AG20443 (cell line): Measurements from ENCODE around the gene FGF1.
A peak's percentile ranks its signal among the peaks of the same experiment; 100 is the strongest.

ENCODE experiments used
- DNase-seq: peaks from one replicate; pipeline ENCODE4 v3.0.0; 2012; ENCODE audit warnings: low spot score, mixed read lengths

The FGF1 gene

DNA sequence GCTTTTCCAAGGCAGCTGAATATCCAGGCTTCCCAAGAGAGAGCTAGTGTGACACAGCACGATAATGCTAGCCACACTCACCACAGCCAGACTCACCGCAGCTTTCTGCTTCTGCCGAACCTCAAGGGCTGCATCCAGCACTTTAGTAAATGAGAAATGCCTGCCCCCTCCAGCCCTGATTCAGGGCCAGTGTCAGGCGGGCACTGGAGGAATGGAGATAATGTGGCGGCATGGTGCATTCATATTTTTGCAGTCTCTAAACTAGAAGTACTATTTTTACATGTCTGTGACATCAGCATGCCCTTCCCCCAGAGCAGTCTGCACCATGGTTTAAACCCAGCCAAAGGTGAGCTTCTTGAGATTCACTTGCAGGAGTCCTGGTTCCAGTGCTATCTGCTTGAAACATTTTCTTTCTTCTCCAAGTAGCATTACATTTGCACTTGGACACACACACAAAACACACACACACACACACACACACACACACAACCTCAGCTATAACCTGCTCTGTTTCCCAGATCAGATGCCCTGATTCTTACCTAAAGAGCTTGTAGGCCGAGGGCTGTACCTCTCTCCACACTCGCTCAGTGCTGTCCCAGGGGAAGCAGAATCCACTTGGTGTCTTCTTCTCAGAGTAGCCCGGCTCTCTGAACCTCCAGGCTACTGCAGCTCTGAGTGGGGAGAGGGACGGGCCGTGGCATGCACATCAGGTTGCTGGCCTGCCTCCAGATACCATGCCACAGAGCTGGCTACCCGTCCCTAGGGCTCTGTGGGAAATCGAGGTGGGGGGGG, at the start of gene FGF1:
FGF1 (minus strand) TSS at position 673 of the 792 bp plus-strand sequence. CDS start 71,963 bp downstream, outside the sequence.
- DNase-seq, result peak; percentile 70

- DNase-seq, result no peak
Measured at GRCh38 chr5:142727735-142728047, 41.8 kb upstream of the FGF1 start.

GRCh38 chr5:142726188-142726731, 40.4 kb upstream of the FGF1 start:
- peak; percentile 59 for DNase-seq

DNA sequence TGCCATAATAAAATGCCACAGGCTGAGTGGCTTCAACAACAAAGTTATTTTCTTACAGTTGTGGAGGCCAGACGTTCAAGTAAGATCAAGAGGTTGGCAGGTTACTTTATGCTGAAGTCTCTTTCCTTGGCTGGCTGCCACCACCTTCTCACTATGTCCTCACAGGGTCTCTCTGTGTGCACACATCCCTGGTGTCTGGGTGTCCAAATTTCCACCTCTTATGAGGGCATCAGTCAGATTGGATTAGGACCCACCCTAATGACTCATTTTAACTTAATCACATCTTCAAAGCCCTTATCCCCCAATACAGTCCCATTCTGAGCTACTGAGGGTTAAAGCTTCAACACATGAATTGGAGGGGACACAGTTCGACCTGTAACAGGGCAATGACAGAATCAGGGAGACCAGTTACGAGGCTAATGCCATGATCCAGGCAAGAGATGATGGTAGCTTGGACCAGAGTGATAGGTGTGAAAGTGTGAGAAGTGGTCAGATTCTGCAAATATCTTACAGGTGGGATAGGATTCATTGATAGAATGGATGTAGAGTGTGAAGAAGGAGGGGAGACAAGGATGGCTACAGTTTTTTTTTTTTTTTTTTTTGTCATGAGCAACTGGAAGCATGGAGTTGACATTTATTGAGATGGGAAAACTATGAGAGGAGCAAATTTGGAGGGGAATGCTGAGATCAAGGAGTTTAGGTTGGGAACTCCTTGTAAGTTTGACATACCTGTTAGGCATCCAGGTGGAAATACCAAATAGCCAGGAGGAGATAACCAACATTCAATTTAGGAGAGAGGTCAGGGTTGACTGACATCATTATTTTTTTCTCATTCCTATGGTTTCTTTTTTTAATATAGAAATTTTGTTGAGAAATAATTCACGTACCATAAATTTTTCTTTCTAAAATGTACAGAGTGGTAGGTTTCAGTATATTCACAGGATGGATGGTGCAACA, 39.6 kb upstream of the FGF1 start:
- no peak for DNase-seq

- no peak for DNase-seq
Measured at GRCh38 chr5:142724821-142725220, 38.9 kb upstream of the FGF1 start.

GRCh38 chr5:142722896-142723295, 37.0 kb upstream of the FGF1 start:
- DNase-seq, result no peak

DNA sequence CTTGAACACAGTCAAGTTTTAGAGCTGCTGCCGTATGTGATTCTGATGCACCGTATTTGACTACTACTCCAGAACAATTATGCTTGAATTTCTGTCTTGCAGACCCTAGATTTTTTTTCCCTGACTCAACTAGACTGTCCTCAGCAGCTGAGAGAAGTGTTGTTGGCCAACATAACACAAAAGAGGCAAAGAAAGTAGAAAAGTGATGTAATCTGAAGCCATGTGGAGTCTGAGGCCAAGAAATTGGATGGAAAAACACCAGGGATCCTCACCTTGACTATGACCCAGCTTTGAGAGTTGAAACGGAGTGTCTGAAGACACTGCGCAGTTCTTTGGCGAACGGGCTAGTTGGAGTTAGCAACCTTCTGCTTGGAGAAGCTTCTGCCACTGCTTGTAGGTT, 36.3 kb upstream of the FGF1 start:
- no peak for DNase-seq

- DNase-seq, result no peak
Measured at GRCh38 chr5:142720641-142721271, 34.9 kb upstream of the FGF1 start.

DNA sequence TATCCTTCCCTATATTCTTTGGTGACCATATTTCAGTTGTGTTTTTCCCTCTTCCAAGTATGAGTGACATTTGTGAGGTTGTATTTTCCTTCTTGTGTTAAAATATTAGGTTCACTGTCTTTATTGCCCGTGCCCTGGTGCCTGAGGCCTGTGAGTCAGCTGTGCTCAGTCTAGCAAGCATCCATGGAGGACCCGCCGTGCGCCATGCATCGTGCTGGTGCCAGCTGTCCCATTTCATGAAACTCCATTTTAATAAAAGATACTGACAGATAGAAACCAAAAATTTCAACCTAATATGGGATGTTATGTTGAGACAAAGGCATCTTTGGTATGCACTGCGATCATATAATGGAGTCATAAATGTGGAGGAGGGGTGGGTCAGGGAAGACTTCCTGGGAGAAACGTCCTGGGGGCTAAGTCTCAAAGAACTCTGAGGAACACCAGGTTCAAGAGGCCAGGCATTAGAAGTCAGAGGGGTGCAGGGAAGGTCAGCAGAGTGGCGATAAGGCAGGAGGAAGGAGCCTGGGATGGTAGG, 34.0 kb upstream of the FGF1 start:
- no peak for DNase-seq

- DNase-seq, result peak; percentile 71
Measured at GRCh38 chr5:142717582-142718215, 31.8 kb upstream of the FGF1 start.

- peak; percentile 71 for DNase-seq
Measured at GRCh38 chr5:142716963-142717362, 31.1 kb upstream of the FGF1 start.

DNA sequence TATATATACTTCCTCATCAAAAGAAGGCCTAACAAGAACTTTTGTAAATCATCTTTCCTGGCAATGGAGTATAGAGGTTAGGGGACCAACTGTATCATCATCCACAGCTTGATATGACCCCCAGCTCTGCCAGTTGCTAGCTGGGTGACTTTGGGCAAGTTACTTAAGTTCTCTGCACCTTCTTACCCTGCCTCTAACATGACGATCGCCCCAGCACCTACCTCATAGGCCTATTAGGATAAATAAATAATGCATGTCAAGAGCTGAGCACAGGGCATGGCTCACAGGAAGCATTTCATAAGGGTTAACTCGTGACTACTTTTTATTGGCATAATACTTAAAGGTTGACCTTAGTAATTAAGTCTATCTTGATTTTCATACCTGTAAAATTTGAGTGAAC, 29.4 kb upstream of the FGF1 start:
- DNase-seq, result no peak

GRCh38 chr5:142713121-142713706, 27.3 kb upstream of the FGF1 start:
- DNase-seq, result peak; percentile 87

GRCh38 chr5:142703153-142703552, 17.3 kb upstream of the FGF1 start:
- no peak for DNase-seq

DNA sequence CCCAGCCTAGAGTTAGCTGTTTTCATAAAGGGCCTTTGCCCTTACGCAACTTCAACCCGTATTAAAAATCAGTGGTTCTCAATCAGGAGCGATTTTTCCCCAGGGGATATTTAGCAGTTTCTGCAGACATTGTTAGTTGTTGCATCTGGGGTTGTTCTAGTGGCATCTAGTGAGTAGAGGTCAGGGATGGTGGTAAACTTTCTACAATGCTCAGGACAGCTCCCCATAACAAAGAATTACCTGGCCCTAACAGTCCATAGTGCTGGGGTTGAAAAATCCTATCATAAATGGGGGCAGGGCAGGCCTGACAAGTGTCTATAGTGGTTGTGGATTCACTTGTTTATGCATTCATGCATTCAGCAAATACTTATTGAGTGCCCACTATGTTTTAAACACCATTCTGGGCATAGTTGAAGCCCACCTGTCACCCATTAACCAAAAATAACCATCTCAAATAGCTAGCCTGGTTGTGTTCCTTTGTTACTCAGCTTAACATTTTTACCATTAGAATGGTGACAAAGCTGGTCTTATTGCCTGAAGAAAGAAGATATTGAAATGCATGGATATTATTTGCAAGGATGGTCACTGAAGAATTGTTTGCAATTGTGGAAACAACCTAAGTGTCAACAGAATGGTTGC, 15.9 kb upstream of the FGF1 start:
- DNase-seq, result no peak

GRCh38 chr5:142700566-142700965, 14.7 kb upstream of the FGF1 start:
- no peak for DNase-seq

DNA sequence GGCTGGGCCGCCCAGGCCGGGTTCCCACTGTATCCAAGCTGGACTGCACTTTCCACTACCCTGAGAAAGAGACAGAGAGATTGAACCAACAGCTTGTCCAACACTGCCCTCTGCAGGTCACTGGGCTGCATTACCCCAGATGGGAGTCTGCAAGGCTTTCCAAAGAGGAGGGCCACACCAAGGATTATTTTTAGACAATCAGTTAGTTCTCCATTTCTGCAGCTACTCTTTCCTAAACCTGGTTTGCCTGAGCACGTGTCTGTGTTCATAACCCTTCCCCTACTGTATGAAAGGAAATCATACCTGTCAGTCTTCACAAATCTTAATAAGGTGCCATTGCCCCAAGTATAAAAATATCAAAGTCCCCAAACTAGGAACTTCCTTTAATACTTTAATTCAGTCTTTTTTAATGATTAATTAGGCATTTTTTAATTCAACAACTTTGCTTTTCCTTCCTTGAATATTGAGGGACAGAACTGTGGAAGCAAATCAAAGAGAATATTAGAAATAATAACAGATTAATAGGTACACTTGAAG, 13.4 kb upstream of the FGF1 start:
- DNase-seq, result peak; percentile 87

DNA sequence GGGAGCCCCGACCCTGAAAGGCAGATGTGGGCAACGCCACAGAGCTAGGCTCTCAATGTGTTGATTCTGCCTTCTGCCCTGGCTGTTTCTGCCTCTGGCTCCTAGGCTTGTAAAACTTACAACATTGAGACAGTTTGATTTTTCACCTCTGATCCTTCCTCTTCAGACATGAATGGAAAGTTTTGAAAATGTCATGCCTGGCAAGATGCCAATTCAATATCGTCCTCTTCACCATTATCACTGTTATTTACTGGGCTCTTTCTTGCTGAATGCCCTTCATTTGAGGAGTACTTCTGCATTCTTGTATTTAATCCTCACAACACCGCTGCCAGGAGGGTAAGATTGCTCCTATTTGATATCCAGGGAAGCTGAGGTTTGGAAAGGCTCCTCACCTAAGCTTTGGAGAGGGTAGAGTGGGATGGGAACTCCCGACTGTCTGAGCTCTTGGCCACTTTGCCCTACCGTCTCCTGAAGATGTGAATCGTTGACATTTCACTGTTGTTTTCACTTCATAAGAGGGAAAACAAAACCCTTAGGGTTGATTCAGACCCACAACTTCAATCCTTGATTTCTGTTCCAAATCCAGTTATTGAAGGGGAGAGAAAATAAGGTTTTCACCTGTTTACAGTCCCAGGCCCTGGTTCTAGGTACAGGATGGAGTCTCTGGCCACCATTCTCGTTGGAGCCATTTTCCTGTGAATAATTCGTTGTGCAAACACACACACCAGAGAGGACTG, 12.7 kb upstream of the FGF1 start:
- peak; percentile 12 for DNase-seq

DNA sequence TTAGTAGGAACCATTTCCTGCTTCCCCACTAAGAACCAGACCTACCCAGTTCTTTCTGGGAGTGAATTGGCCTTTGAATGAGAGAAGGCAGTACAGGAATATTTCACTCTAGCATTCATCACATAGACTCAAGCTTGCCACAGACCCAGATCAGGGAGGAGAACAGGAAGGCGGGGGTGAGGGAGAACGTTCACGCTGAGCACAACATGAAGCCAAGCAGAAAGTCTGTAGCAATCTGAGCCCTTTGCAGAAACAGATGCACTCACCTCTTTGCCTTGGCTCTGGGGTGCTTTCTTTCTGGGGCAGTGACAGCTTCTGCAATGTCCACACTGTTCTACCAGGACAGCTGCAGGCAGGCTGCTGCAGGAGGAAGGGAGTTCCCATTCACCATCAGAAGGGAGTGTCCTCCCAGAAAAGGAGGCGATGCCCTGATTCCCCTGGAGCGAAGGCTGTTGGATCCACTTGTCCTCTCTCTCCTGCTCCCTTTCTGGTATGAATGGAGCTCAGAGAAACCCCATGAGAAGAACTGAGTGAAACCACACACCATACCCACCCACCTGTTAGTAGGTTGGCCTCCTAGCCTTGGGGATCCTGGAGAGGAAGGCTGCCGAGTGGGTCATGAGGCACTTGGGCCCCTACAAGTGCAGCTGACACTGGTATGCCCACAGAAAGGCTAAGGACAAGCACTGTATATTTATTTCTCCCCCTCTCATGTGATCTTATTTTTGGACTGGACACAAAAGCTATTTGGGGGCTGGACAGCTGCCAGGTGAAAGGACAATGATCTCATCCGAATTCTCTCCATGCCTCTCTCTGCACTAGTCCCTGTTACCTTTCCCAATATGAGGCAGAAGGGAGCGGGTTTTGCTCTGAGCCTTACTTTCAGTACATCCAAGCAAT, 11.7 kb upstream of the FGF1 start:
- DNase-seq, result peak; percentile 44
